HL-60 (cell line): ENCODE data around the gene FAM209B.
A peak's percentile ranks its signal among the peaks of the same experiment; 100 is the strongest.

Source experiments
- GABPA ChIP-seq: IDR thresholded peaks from 2 replicates; pipeline ENCODE4 v1.6.1; 2012; ENCODE audit warnings: low read depth
- POLR2AphosphoS5 ChIP-seq: IDR thresholded peaks from 2 replicates; pipeline ENCODE4 v1.6.1; 2012; ENCODE audit warnings: low read depth
- REST ChIP-seq: IDR thresholded peaks from 2 replicates; pipeline ENCODE4 v1.6.1; 2012; ENCODE audit warnings: low read depth; ENCODE audit not compliant: insufficient replicate concordance
- SPI1 ChIP-seq: IDR thresholded peaks from 2 replicates; pipeline ENCODE4 v1.6.1; 2012; ENCODE audit warnings: low read depth, mild to moderate bottlenecking, borderline replicate concordance
- TF ChIP-seq, protein P1 (sequence below): IDR thresholded peaks from one replicate; pipeline ENCODE4 v1.5.1; 2011; ENCODE audit warnings: low read length, control low read depth, inconsistent platforms; ENCODE audit not compliant: insufficient read depth

GRCh38 chr20:56487216-56487615, 45.8 kb upstream of the FAM209B start:
- TF ChIP-seq, protein P1, sequence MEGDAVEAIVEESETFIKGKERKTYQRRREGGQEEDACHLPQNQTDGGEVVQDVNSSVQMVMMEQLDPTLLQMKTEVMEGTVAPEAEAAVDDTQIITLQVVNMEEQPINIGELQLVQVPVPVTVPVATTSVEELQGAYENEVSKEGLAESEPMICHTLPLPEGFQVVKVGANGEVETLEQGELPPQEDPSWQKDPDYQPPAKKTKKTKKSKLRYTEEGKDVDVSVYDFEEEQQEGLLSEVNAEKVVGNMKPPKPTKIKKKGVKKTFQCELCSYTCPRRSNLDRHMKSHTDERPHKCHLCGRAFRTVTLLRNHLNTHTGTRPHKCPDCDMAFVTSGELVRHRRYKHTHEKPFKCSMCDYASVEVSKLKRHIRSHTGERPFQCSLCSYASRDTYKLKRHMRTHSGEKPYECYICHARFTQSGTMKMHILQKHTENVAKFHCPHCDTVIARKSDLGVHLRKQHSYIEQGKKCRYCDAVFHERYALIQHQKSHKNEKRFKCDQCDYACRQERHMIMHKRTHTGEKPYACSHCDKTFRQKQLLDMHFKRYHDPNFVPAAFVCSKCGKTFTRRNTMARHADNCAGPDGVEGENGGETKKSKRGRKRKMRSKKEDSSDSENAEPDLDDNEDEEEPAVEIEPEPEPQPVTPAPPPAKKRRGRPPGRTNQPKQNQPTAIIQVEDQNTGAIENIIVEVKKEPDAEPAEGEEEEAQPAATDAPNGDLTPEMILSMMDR: no peak
- TF ChIP-seq POLR2AphosphoS5 (peak; percentile 36; the same call in 1 of the 2 replicates), REST (no peak), SPI1 (peak; percentile 98), GABPA (no peak)
